Neutrophil (primary cell): ENCODE measurements around the gene PSD2.

Source experiments
- H3K27ac ChIP-seq: fragments of 200-600 bp; sonication (generic); 2 replicates; pipeline ENCODE4 v1.5.1; 2016; ENCODE audit warnings: mild to moderate bottlenecking, moderate library complexity
- H3K27me3 ChIP-seq: fragments of 200-600 bp; sonication (generic); 2 replicates; pipeline ENCODE4 v1.6.0; 2016; ENCODE audit warnings: mild to moderate bottlenecking
- H3K36me3 ChIP-seq: fragments of 200-600 bp; sonication (generic); 2 replicates; pipeline ENCODE4 v1.5.1; 2017
- H3K4me1 ChIP-seq, 2 experiments: fragments of 200-600 bp in 1 of 2; sonication (generic) in 1 of 2; 1 replicate in 1 of 2; 2 replicates in 1 of 2; pipeline versions ENCODE4 v1.5.1 to v1.6.1; 2013 to 2016; ENCODE audit warnings: low read depth in 1 of 2, low read length in 1 of 2, mild to moderate bottlenecking in 1 of 2, moderate library complexity in 1 of 2; ENCODE audit not compliant: control insufficient read depth in 1 of 2, insufficient read depth in 1 of 2
- H3K4me3 ChIP-seq, 2 experiments: fragments of 200-600 bp in 1 of 2; sonication (generic) in 1 of 2; 1 replicate in 1 of 2; 2 replicates in 1 of 2; pipeline ENCODE4 v1.5.1; 2013 to 2016; ENCODE audit warnings: low read depth in 1 of 2, low read length in 1 of 2, mild to moderate bottlenecking in 1 of 2, moderate library complexity in 1 of 2
- H3K9me3 ChIP-seq: fragments of 200-600 bp; sonication (generic); 2 replicates; pipeline ENCODE4 v1.5.1; 2016
- TF ChIP-seq, protein P1 (sequence below): fragments of 200-600 bp; sonication (generic); IDR thresholded peaks from 2 replicates; pipeline ENCODE4 v1.5.1; 2016; ENCODE audit warnings: antibody characterized with exemption

The PSD2 gene

DNA sequence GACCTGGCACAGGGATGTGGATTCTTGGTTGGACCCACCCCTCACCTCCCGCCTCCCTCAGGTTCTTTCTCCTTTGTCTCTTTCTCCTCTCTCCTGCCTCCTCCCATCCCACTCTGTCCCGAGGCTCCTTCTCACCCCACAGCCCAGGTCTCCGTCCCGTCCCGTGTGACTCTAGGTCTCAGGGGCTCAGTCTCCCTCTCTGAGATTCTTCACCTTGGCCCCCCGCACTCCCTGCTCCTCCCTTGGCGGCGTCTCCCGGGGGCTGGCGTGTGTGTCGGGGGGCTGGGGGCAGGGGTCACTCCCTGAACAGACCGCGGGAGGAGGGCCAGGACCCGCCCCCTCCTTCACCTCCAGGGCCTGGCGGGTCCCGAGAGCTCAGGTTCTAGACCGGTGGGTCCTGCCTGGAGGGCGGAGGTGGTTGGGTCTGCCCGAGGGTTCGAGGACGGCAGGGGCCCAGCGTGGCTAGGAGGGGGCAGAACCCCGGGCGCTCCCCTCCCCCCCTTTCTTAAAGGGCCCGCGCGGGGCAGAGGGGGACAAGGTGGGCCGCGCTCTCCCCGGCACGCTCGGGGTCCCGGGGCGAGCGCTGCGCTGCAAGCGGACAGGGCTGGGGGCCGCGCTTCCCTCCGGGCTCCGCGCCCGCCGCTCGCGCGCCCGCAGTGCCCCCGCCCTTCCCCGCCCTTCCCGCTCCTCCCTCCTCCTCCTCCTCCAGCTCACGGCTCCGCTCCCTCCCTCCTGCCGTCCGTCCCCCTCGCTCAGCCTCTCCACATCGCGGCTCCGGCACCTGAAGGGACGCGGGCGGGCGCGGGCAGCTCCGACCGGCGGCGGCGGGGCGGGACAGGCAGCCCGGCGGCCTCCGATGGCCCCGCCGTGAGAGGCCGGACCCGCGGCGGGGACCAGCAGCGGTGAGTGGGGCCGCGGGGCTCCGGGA is at the start of gene PSD2:
TSS of gene PSD2 (plus strand) at position 735 of the 928 bp plus-strand sequence. CDS start 13,633 bp downstream, outside the sequence.
- H3K4me1 ChIP-seq, result no peaks in the 10 kb centered on the region
- H3K4me3 ChIP-seq, result no peak within 1 kb of the TSS
- TF ChIP-seq, protein P1, sequence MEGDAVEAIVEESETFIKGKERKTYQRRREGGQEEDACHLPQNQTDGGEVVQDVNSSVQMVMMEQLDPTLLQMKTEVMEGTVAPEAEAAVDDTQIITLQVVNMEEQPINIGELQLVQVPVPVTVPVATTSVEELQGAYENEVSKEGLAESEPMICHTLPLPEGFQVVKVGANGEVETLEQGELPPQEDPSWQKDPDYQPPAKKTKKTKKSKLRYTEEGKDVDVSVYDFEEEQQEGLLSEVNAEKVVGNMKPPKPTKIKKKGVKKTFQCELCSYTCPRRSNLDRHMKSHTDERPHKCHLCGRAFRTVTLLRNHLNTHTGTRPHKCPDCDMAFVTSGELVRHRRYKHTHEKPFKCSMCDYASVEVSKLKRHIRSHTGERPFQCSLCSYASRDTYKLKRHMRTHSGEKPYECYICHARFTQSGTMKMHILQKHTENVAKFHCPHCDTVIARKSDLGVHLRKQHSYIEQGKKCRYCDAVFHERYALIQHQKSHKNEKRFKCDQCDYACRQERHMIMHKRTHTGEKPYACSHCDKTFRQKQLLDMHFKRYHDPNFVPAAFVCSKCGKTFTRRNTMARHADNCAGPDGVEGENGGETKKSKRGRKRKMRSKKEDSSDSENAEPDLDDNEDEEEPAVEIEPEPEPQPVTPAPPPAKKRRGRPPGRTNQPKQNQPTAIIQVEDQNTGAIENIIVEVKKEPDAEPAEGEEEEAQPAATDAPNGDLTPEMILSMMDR, result no peak
- H3K36me3 ChIP-seq, result no peaks in the 10 kb centered on the region
- no peaks in the 10 kb centered on the region for H3K9me3 ChIP-seq
- H3K27ac ChIP-seq, result no peak within 1 kb of the TSS
- H3K27me3 ChIP-seq, result peaks cover 100% of the 10 kb centered on the region

GRCh38 chr5:139746691-139747582 is 48.7 kb upstream of the PSD2 start:
- Histone ChIP-seq H3K27ac (no peak overlapping the region), H3K9me3 (no peaks in the 10 kb centered on the region), H3K4me3 (no peak overlapping the region), H3K36me3 (no peaks in the 10 kb centered on the region), H3K27me3 (peaks cover 96% of the 10 kb centered on the region), H3K4me1 (peaks cover 4 to 17% of the 10 kb centered on the region in 2 experiments)
- TF ChIP-seq, protein P1, result no peak

- no peak overlapping the region for H3K27ac ChIP-seq
Observed at GRCh38 chr5:139747583-139748504, 47.8 kb upstream of the PSD2 start.

GRCh38 chr5:139748505-139748826 is 47.1 kb upstream of the PSD2 start:
- no peaks in the 10 kb centered on the region for H3K36me3 ChIP-seq
- TF ChIP-seq, protein P1, result no peak
- peaks cover 100% of the 10 kb centered on the region for H3K27me3 ChIP-seq
- no peaks in the 10 kb centered on the region for H3K9me3 ChIP-seq
- no peak overlapping the region for H3K27ac ChIP-seq
- peaks cover 4 to 17% of the 10 kb centered on the region in 2 experiments for H3K4me1 ChIP-seq
- H3K4me3 ChIP-seq, result no peak overlapping the region

More at GRCh38 chr5:139747583-139748504, 47.8 kb upstream of the PSD2 start:
- TF ChIP-seq, protein P1, result no peak
- no peaks in the 10 kb centered on the region for H3K36me3 ChIP-seq
- H3K4me1 ChIP-seq, result peaks cover 4 to 17% of the 10 kb centered on the region in 2 experiments
- no peak overlapping the region for H3K4me3 ChIP-seq
- H3K27me3 ChIP-seq, result peaks cover 100% of the 10 kb centered on the region
- H3K9me3 ChIP-seq, result no peaks in the 10 kb centered on the region

GRCh38 chr5:139749242-139749641 is 46.4 kb upstream of the PSD2 start:
- TF ChIP-seq, protein P1, result no peak
- H3K27ac ChIP-seq, result no peak overlapping the region

More at GRCh38 chr5:139749242-139749641, 46.4 kb upstream of the PSD2 start:
- Histone ChIP-seq H3K36me3 (no peaks in the 10 kb centered on the region), H3K9me3 (no peaks in the 10 kb centered on the region), H3K4me1 (peaks cover 4 to 17% of the 10 kb centered on the region in 2 experiments), H3K4me3 (no peak overlapping the region), H3K27me3 (peaks cover 100% of the 10 kb centered on the region)
